Ishikawa (cell line): ENCODE results near the gene ASB13.

Experiments used
- CEBPB ChIP-seq: IDR thresholded peaks from 2 replicates; pipeline ENCODE4 v1.6.1; 2012
- CREB1 ChIP-seq: IDR thresholded peaks from 2 replicates; pipeline ENCODE4 v1.6.1; 2012; ENCODE audit warnings: low read depth
- EGR1 ChIP-seq: IDR thresholded peaks from 2 replicates; pipeline ENCODE4 v1.6.1; 2012
- EP300 ChIP-seq: IDR thresholded peaks from 2 replicates; pipeline ENCODE4 v1.6.1; 2012; ENCODE audit warnings: borderline replicate concordance
- FOXM1 ChIP-seq: IDR thresholded peaks from 2 replicates; pipeline ENCODE4 v1.6.1; 2012; ENCODE audit warnings: low read depth, borderline replicate concordance
- MAX ChIP-seq: IDR thresholded peaks from 2 replicates; pipeline ENCODE4 v1.6.1; 2012
- NFIC ChIP-seq: IDR thresholded peaks from 2 replicates; pipeline ENCODE4 v1.6.1; 2012
- RAD21 ChIP-seq: IDR thresholded peaks from 2 replicates; pipeline ENCODE4 v1.6.1; 2012; ENCODE audit warnings: low read depth
- REST ChIP-seq: IDR thresholded peaks from 2 replicates; pipeline ENCODE4 v1.6.1; 2012; ENCODE audit warnings: low read depth, mild to moderate bottlenecking
- TAF1 ChIP-seq: IDR thresholded peaks from 2 replicates; pipeline ENCODE4 v1.6.1; 2012; ENCODE audit warnings: low read depth, mild to moderate bottlenecking
- TCF12 ChIP-seq: IDR thresholded peaks from 2 replicates; pipeline ENCODE4 v1.6.1; 2012; ENCODE audit warnings: low read depth
- TEAD4 ChIP-seq: IDR thresholded peaks from 2 replicates; pipeline ENCODE4 v1.6.1; 2012
- USF1 ChIP-seq: IDR thresholded peaks from 2 replicates; pipeline ENCODE4 v1.6.1; 2012
- YY1 ChIP-seq: IDR thresholded peaks from 2 replicates; pipeline ENCODE4 v1.6.1; 2012; ENCODE audit warnings: low read depth
- ZBTB7A ChIP-seq: IDR thresholded peaks from 2 replicates; pipeline ENCODE4 v1.6.1; 2012; ENCODE audit warnings: low read depth

ASB13 gene

GRCh38 chr10:5590816-5591215 lies 75.6 kb downstream of the ASB13 start:
- TF ChIP-seq RAD21 (no peak), TEAD4 (no peak), EGR1 (no peak), CREB1 (no peak), REST (no peak), EP300 (no peak), TAF1 (no peak), MAX (no peak)

GRCh38 chr10:5589661-5590511 lies 76.5 kb downstream of the ASB13 start:
- TF ChIP-seq FOXM1 = no peak
- no peak for TF ChIP-seq NFIC
- no peak for TF ChIP-seq TCF12
- no peak for TF ChIP-seq TAF1
- TF ChIP-seq USF1 = no peak
- TF ChIP-seq EGR1 = no peak

GRCh38 chr10:5589011-5589660 lies 77.3 kb downstream of the ASB13 start:
- TF ChIP-seq TCF12 (no peak), FOXM1 (no peak), ZBTB7A (no peak), CEBPB (0 out of 2 replicates have a peak, but pooled peaks have one; percentile 14), YY1 (no peak)
